Measurements from ENCODE around the gene AADAT.

Gene AADAT

DNA sequence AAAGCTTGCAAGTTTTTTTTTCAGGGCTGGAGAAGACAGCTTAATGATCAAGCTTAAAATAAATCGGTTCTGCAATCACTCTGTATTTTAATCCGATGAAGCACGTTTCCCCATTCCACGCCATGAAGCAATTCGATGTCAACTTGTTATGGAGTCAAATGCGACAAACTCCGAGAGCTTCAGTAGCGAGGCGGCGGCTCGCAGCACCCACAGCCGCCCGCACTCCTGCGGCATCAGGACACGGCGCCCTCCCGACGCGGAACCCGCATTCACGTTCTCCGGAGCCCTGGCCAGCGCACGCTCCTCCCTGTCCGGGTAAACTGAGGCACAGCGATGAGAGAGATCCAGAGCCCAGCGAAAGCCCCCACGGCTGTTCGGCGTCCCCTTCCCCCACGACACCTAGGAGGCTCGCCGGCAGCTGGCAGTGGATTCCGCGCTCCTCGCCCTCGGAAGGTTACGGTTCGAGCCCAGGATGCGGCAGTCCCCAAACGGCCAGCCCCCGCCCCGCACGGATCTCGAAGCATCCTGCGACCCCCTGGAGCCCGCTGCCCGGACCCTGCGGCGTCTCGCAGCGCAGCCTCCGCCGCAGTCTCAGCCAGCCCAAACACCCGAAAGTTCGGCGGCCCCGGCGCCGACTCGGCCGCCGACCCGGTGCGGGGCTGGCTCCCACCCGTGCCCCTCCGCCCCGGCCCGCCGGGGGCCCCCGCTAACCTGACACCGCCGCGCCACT lies 64.1 kb downstream of the AADAT start:
- no peaks in the 10 kb centered on the region for H3K9me2 ChIP-seq (replicated peaks; ENCODE audit: control insufficient read depth, low read length)
- no peaks in the 10 kb centered on the region for H4K20me1 ChIP-seq (ENCODE audit: control insufficient read depth, insufficient read depth, low read depth, low read length)
- peaks cover 11% of the 10 kb centered on the region for H3K27me3 ChIP-seq (ENCODE audit: control insufficient read depth, low read length)
- no peaks in the 10 kb centered on the region for H3K4me1 ChIP-seq (ENCODE audit: control insufficient read depth, low read length)
- TF ChIP-seq EZH2phosphoT487 (IDR thresholded peaks at IDR 0.05; ENCODE audit: borderline replicate concordance, low read length) (no peak), CTCF (IDR thresholded peaks at IDR 0.05; ENCODE audit: low read depth, low read length, poor library complexity, severe bottlenecking) (no peak)
- H3K4me3 ChIP-seq (ENCODE audit: low read length) = no peak overlapping the region
- H3K9me3 ChIP-seq (ENCODE audit: control insufficient read depth, insufficient read depth, low read length) = no peaks in the 10 kb centered on the region
- no peak overlapping the region for H3K27ac ChIP-seq (ENCODE audit: low read depth, low read length)
- H3F3A ChIP-seq (ENCODE audit: control insufficient read depth, insufficient read depth) = no peaks in the 10 kb centered on the region
- H3K79me2 ChIP-seq (ENCODE audit: control insufficient read depth, low read length) = no peaks in the 10 kb centered on the region
- no peaks in the 10 kb centered on the region for H3K36me3 ChIP-seq (ENCODE audit: control insufficient read depth, low read length)
- no peak overlapping the region for H3K4me2 ChIP-seq (ENCODE audit: low read length)

DNA sequence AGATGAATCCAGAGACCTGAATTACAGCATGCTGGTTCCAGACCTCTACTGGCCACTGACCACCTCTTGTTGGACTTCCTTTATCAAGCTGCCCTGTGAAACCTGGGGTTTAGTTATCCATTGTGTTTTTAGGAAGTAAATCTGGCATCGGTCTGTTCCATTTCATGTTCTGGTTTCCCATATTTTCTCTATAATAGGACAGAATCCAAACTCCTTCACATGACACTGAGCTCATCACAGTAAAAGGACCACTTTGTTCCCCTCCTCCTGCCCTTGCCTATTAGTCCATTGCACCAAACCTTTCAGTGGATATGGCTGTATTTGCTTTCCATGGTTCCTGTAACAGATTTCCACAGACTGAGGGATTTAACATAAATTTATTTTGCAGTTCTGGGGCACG lies 67.5 kb downstream of the AADAT start:
- Histone ChIP-seq H3K36me3 (ENCODE audit: control insufficient read depth, low read length) (no peaks in the 10 kb centered on the region), H3F3A (ENCODE audit: control insufficient read depth, insufficient read depth) (no peaks in the 10 kb centered on the region), H3K4me3 (ENCODE audit: low read length) (no peak overlapping the region), H3K79me2 (ENCODE audit: control insufficient read depth, low read length) (no peaks in the 10 kb centered on the region), H3K4me1 (ENCODE audit: control insufficient read depth, low read length) (no peaks in the 10 kb centered on the region), H3K9me2 (replicated peaks; ENCODE audit: control insufficient read depth, low read length) (no peaks in the 10 kb centered on the region), H3K4me2 (ENCODE audit: low read length) (no peak overlapping the region), H3K27ac (ENCODE audit: low read depth, low read length) (no peak overlapping the region), H4K20me1 (ENCODE audit: control insufficient read depth, insufficient read depth, low read depth, low read length) (no peaks in the 10 kb centered on the region), H3K27me3 (ENCODE audit: control insufficient read depth, low read length) (no peaks in the 10 kb centered on the region), H3K9me3 (ENCODE audit: control insufficient read depth, insufficient read depth, low read length) (no peaks in the 10 kb centered on the region)
- TF ChIP-seq EZH2phosphoT487 (IDR thresholded peaks at IDR 0.05; ENCODE audit: borderline replicate concordance, low read length) (no peak), CTCF (IDR thresholded peaks at IDR 0.05; ENCODE audit: low read depth, low read length, poor library complexity, severe bottlenecking) (no peak)

GRCh38 chr4:170017252-170017651 lies 72.5 kb downstream of the AADAT start:
- H3K9me3 ChIP-seq (ENCODE audit: control insufficient read depth, insufficient read depth, low read length) = no peaks in the 10 kb centered on the region
- H3K4me2 ChIP-seq (ENCODE audit: low read length) = no peak overlapping the region
- H3K27me3 ChIP-seq (ENCODE audit: control insufficient read depth, low read length) = no peaks in the 10 kb centered on the region
- no peaks in the 10 kb centered on the region for H3K79me2 ChIP-seq (ENCODE audit: control insufficient read depth, low read length)
- H3F3A ChIP-seq (ENCODE audit: control insufficient read depth, insufficient read depth) = no peaks in the 10 kb centered on the region
- H3K36me3 ChIP-seq (ENCODE audit: control insufficient read depth, low read length) = no peaks in the 10 kb centered on the region
- no peaks in the 10 kb centered on the region for H4K20me1 ChIP-seq (ENCODE audit: control insufficient read depth, insufficient read depth, low read depth, low read length)
- H3K4me3 ChIP-seq (ENCODE audit: low read length) = no peak overlapping the region
- no peaks in the 10 kb centered on the region for H3K9me2 ChIP-seq (replicated peaks; ENCODE audit: control insufficient read depth, low read length)
- H3K4me1 ChIP-seq (ENCODE audit: control insufficient read depth, low read length) = no peaks in the 10 kb centered on the region
- no peak overlapping the region for H3K27ac ChIP-seq (ENCODE audit: low read depth, low read length)
- TF ChIP-seq EZH2phosphoT487 (IDR thresholded peaks at IDR 0.05; ENCODE audit: borderline replicate concordance, low read length) = no peak
- TF ChIP-seq CTCF (IDR thresholded peaks at IDR 0.05; ENCODE audit: low read depth, low read length, poor library complexity, severe bottlenecking) = no peak

Measured in DOHH2 (cell line).